Measurements from ENCODE around the gene GTF2H2. TPM values are rescaled to one million over a fixed set of nuclear protein-coding genes. Genes with fewer than 3 reads are reported as not detected.
"Not testable (repeated sequence)": the region's sequence is repeated elsewhere in the genome, so short reads cannot be mapped to it uniquely, and the experiment has no call there.

The GTF2H2 gene
- polyA plus RNA-seq (2013, experiment 1 of 2): 31.1 TPM
- polyA plus RNA-seq (2013, experiment 2 of 2): 31.9 TPM

DNA sequence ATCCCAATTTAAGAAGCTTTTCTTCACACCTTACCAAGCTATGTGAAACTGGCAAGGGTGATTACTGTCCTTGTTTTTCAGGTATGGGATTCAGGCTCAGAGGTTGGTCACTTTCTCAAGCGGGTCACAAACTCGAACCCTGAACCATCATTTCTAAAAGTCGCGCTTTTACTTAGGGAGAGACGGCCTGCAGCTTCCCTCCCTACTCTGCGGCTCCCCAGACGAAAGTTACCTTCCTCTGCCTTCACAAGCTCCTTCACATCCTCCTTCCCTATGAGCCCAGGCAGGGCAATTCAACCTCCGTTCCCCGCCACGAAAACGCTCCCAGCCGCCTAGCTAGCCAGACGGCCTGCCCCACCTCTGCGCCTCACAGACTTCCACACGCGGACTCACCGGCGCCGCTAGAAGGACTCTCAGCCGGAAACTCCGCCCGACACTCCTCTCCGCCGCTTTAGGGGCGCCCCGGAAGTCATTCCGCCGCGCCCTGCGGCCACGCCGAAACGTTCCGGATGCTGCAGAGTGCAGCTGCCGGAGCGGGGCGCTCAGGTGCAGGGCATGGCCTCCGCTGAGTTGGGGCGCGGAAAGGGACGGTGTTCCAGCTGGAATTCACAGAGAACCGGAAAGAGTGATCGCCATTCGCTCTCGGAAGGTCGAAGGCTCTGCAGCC lies at the start of gene GTF2H2:
GTF2H2 (minus strand) TSS at position 415 of the 667 bp plus-strand sequence. CDS start 4,913 bp downstream, outside the sequence.
- WGBS: no CpG with 5 or more reads among the region's 46 CpGs

DNA sequence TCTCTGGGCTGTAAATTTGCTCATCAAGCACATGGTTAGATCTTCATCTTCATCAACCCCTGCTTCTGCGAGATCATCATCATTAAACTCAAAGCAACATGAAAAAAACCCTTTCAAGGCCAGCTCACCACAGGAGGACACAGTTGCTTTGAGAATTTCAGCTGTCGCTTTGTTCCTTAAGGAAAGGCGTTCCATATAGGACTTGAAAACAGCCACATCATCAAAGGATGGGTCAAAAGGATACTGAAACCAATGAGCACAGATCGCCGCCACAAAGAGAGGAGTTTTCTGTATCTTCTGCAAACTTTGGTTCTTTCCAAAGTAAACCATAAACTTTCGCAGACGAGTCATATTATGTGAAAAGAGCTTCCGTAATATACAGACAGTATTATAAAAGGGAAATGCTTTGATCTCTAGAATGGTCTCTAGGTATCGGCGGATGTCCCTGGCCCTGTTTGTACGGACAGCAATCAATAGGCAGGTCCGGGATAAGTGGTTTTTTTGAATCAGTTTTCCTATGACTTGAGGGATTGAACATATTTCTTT lies 42.3 kb upstream of the GTF2H2 start:
- H3K36me3 ChIP-seq (ENCODE audit: insufficient read depth, low read length); H3K9ac ChIP-seq (ENCODE audit: low read depth, low read length); H3K4me3 ChIP-seq (ENCODE audit: low read length); H3K27me3 ChIP-seq (ENCODE audit: insufficient read depth, low read length); H3K27ac ChIP-seq (ENCODE audit: low read depth, low read length); H3K4me1 ChIP-seq (ENCODE audit: insufficient read depth, low read length); H3K9me3 ChIP-seq (ENCODE audit: insufficient read depth, low read depth, low read length): not testable (repeated sequence)
- no CpG with 5 or more reads among the region's 12 CpGs for WGBS

More for the DNA sequence above, at the start of gene GTF2H2:
- H3K36me3 ChIP-seq (ENCODE audit: insufficient read depth, low read length); H3K4me1 ChIP-seq (ENCODE audit: insufficient read depth, low read length); H3K27ac ChIP-seq (ENCODE audit: low read depth, low read length); H3K27me3 ChIP-seq (ENCODE audit: insufficient read depth, low read length); H3K4me3 ChIP-seq (ENCODE audit: low read length); H3K9ac ChIP-seq (ENCODE audit: low read depth, low read length); H3K9me3 ChIP-seq (ENCODE audit: insufficient read depth, low read depth, low read length): not testable (repeated sequence)

DNA sequence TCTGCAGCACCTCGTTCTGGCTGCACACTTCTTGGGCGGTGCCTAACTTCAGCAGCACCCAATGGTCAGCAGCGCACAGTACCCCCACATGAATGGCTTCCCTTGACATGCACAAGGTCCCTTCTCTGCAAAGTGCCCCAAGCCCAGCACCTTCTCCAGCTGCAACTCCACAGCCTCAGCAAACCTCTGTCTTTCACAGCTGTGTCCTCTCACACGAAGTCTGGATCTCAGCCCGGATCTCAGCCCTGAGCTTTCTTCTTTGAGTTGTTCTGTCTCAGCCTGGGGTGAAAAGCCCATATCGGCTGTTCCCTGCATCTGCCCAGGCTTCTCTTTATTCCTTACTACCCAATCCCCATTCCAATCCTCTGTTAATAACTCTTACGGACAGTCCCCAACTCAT lies 32.5 kb upstream of the GTF2H2 start:
- not testable (repeated sequence) for H3K36me3 ChIP-seq (ENCODE audit: insufficient read depth, low read length); H3K9me3 ChIP-seq (ENCODE audit: insufficient read depth, low read depth, low read length); H3K27ac ChIP-seq (ENCODE audit: low read depth, low read length); H3K4me1 ChIP-seq (ENCODE audit: insufficient read depth, low read length); H3K9ac ChIP-seq (ENCODE audit: low read depth, low read length); H3K27me3 ChIP-seq (ENCODE audit: insufficient read depth, low read length); H3K4me3 ChIP-seq (ENCODE audit: low read length)
- WGBS: no CpG with 5 or more reads among the region's 7 CpGs

DNA sequence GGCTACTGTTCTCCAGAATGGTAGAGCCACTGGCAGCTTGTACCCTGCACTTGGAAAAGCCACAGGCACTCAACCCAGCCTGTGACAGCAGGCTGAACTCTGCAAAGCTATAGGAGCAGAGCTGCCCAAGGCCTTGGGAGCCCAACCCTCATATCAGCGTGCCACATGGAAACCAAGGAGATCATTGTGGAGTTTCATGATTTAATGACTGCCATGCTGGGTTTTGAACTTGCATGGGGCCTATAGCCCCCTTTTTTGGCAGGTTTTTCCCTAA lies 30.4 kb upstream of the GTF2H2 start:
- not testable (repeated sequence) for H3K36me3 ChIP-seq (ENCODE audit: insufficient read depth, low read length); H3K27me3 ChIP-seq (ENCODE audit: insufficient read depth, low read length); H3K9me3 ChIP-seq (ENCODE audit: insufficient read depth, low read depth, low read length); H3K4me3 ChIP-seq (ENCODE audit: low read length); H3K4me1 ChIP-seq (ENCODE audit: insufficient read depth, low read length)
- no CpG with 5 or more reads among the region's 1 CpG for WGBS
- H3K27ac ChIP-seq (ENCODE audit: low read depth, low read length): peak overlapping the region; percentile 95
- peak overlapping the region; percentile 58; the same call in 1 of the 2 replicates for H3K9ac ChIP-seq (ENCODE audit: low read depth, low read length)

DNA sequence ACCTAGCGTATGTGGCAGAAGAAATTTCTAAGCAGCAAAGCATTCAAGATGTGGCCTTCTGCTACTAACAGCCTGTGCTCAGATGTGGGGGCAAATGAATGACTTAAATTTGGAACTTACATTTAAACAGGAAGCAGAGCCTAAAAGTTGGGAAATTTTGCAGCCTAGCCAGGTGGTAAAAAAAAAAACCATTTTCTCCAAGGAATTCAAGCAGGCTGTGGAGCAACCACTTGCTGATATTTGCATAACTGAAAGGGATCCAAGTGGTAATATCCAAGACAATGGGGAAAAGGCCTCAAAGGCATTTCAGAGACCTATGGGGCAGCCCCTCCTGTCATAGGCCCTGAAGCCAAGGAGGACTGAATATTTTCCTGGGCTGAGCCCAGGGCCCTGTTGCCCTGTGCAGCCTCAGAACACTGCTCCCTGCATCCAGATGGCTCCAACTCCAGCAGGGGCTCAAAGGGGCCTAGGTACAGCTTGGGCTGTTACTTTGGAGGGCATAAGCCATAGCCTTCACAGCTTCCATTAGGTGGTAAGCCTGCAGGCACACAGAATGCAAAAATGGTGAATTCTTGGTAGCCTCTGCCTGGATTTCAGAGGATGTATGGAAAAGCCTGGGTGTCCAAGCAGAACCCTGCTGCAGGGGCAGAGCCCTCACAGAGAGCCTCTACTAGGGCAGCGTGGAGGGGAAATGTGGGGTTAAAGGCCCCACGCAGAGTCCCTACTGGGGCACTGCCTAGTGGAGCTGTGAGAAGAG lies 29.9 kb upstream of the GTF2H2 start:
- Histone ChIP-seq H3K27ac (ENCODE audit: low read depth, low read length) (peak overlapping the region; percentile 95), H3K9ac (ENCODE audit: low read depth, low read length) (peak overlapping the region; percentile 58; the same call in 1 of the 2 replicates)
- not testable (repeated sequence) for H3K4me3 ChIP-seq (ENCODE audit: low read length); H3K27me3 ChIP-seq (ENCODE audit: insufficient read depth, low read length); H3K9me3 ChIP-seq (ENCODE audit: insufficient read depth, low read depth, low read length); H3K36me3 ChIP-seq (ENCODE audit: insufficient read depth, low read length); H3K4me1 ChIP-seq (ENCODE audit: insufficient read depth, low read length)
- WGBS: 81% methylated on average over 2 of the region's 3 CpGs

DNA sequence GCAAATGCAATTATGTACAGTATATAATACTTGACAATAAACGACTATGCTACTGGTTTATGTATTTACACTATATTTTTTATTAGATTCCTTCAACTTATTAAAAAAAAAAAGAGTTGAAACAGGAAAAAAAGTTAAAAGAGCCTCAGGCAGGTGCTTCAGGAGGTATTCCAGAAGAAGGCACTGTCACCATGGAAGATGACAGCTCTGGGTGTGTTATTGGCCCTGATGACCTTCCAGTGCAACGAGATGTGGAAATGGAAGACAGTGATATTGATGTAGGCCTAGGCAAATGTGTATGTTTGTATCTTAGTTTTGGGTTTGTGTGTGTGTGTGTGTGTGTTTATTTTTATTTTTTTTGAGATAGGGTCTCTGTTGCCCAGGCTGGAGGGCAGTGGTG lies 22.3 kb upstream of the GTF2H2 start:
- H3K36me3 ChIP-seq (ENCODE audit: insufficient read depth, low read length): not testable (repeated sequence)

DNA sequence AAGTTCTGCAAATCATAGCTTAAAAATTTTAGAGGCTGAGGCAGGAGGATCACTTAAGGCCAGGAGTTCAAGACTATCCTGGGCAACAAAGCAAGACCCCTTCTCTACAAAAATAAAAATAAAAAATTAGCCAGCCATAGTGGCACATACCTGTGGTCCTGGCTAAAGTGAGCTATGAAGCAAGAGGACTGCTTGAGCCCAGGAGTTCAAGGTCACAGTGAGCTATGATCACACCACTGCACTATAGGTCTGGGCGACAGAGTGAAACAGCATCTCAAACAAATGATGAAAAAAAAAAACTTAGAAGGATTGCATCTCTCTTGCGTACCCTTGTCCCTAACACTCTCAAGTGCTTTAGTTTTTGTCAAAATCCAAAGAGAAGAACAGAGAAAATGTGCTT lies 21.3 kb upstream of the GTF2H2 start:
- H3K4me1 ChIP-seq (ENCODE audit: insufficient read depth, low read length); H3K9me3 ChIP-seq (ENCODE audit: insufficient read depth, low read depth, low read length); H3K27me3 ChIP-seq (ENCODE audit: insufficient read depth, low read length); H3K4me3 ChIP-seq (ENCODE audit: low read length); H3K36me3 ChIP-seq (ENCODE audit: insufficient read depth, low read length); H3K27ac ChIP-seq (ENCODE audit: low read depth, low read length); H3K9ac ChIP-seq (ENCODE audit: low read depth, low read length): not testable (repeated sequence)
- no CpG with 5 or more reads among the region's 2 CpGs for WGBS

More for the DNA sequence above, 22.3 kb upstream of the GTF2H2 start:
- H3K4me1 ChIP-seq (ENCODE audit: insufficient read depth, low read length); H3K9ac ChIP-seq (ENCODE audit: low read depth, low read length); H3K4me3 ChIP-seq (ENCODE audit: low read length); H3K9me3 ChIP-seq (ENCODE audit: insufficient read depth, low read depth, low read length); H3K27ac ChIP-seq (ENCODE audit: low read depth, low read length); H3K27me3 ChIP-seq (ENCODE audit: insufficient read depth, low read length): not testable (repeated sequence)
- no CpG with 5 or more reads among the region's 2 CpGs for WGBS

DNA sequence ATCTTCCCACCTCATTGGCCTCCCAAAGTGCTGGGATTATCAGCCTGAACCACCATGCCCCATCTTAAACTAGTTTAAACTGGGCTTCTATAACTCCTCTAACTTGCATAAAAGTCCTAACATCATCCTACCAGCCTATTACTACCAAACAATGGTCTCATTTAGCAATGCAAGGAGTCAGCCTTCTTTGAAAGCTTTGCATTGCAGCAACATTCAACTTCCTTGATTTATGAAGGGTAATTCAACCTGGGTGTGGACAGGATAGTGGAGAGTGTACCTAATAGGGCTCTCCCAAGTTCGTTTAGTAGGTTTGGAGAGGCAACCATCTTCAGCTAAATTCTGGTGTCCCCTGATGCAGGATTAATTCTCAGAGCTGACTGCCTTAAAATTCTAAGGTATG lies 18.7 kb upstream of the GTF2H2 start:
- not testable (repeated sequence) for H3K27me3 ChIP-seq (ENCODE audit: insufficient read depth, low read length); H3K9me3 ChIP-seq (ENCODE audit: insufficient read depth, low read depth, low read length); H3K27ac ChIP-seq (ENCODE audit: low read depth, low read length); H3K36me3 ChIP-seq (ENCODE audit: insufficient read depth, low read length); H3K9ac ChIP-seq (ENCODE audit: low read depth, low read length); H3K4me1 ChIP-seq (ENCODE audit: insufficient read depth, low read length); H3K4me3 ChIP-seq (ENCODE audit: low read length)
- WGBS: no CpG with 5 or more reads among the region's 1 CpG

DNA sequence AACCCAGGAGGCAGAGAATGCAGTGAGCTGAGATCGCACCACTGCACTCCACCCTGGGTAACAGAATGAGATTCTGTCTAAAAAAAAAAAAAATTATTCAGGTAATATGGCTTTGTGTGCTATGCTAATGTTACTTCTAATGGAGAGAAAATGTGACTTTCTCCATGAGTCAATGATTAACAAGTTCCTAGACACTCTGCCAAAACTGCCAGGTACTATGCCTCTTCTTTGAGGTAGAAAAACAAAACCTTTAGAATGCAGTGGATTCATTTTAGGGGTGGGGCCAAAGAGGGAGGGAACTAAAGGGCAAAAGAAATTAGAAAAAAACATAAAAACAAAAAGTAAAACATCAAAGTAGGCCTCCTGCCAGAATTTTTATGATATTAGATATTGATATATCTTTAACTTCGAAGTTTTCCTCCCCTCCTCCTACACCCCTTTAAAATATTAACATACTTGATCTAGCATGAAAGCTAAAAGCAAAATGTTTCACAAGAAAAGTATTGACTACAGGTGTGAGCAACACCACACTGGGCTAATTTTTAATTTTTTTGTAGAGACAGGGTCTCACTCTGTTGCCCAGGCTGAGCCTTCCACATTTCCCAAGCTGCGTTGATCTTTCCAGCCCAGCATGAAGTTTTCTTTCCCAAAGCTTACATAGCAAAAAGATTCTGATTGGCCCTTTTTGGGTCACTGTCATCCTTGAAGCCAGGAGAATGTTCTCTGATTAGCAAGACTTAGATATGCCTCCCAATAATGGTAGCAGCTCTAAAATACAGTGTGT lies 17.0 kb upstream of the GTF2H2 start:
- not testable (repeated sequence) for H3K9me3 ChIP-seq (ENCODE audit: insufficient read depth, low read depth, low read length); H3K27ac ChIP-seq (ENCODE audit: low read depth, low read length); H3K4me3 ChIP-seq (ENCODE audit: low read length); H3K4me1 ChIP-seq (ENCODE audit: insufficient read depth, low read length); H3K27me3 ChIP-seq (ENCODE audit: insufficient read depth, low read length); H3K9ac ChIP-seq (ENCODE audit: low read depth, low read length); H3K36me3 ChIP-seq (ENCODE audit: insufficient read depth, low read length)
- WGBS: no CpG with 5 or more reads among the region's 3 CpGs

DNA sequence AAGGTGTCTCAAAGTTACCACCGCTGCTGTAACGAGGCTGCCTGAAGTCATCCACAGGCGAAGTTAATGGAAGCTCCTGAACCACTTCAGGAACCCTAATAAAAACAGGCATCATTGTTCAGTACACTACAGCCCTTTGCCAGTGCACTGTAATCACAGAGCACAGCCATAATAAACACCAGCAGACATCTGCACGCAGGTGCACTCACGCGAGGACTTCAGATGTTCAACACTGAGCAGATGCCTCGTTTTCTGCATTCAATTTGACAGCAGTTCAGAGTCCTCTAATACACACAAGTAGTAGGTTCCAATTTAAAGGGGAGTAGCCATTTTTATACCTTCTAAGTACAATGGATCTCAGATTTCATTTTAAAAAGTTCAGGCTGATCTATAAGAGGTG lies 15.4 kb upstream of the GTF2H2 start:
- not testable (repeated sequence) for H3K27me3 ChIP-seq (ENCODE audit: insufficient read depth, low read length); H3K27ac ChIP-seq (ENCODE audit: low read depth, low read length); H3K9ac ChIP-seq (ENCODE audit: low read depth, low read length); H3K36me3 ChIP-seq (ENCODE audit: insufficient read depth, low read length); H3K4me1 ChIP-seq (ENCODE audit: insufficient read depth, low read length); H3K4me3 ChIP-seq (ENCODE audit: low read length); H3K9me3 ChIP-seq (ENCODE audit: insufficient read depth, low read depth, low read length)
- WGBS: no CpG with 5 or more reads among the region's 7 CpGs

DNA sequence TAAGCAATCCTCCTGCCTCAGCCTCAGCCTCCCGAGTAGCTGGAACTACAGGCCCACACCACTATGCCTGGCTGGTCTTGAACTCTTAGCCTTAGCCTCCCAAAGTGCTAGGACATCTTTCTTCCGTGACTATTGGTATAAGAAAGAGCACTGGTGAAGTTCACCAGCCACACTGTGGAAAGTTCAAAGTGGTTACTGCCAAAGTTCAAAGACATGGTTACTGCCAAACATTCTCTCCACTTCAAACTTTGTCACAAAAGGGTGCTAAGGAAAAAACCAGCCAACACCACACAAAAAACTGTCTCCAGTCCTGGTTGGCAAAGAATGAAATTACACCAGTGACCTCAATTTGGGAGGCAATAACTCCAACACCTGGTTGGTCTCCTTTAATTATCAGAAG lies 14.9 kb upstream of the GTF2H2 start:
- H3K9ac ChIP-seq (ENCODE audit: low read depth, low read length); H3K9me3 ChIP-seq (ENCODE audit: insufficient read depth, low read depth, low read length); H3K27ac ChIP-seq (ENCODE audit: low read depth, low read length); H3K36me3 ChIP-seq (ENCODE audit: insufficient read depth, low read length); H3K4me3 ChIP-seq (ENCODE audit: low read length); H3K4me1 ChIP-seq (ENCODE audit: insufficient read depth, low read length); H3K27me3 ChIP-seq (ENCODE audit: insufficient read depth, low read length): not testable (repeated sequence)
- no CpG with 5 or more reads among the region's 2 CpGs for WGBS

Measured in HUES64 (cell line).